Measurements from ENCODE around the gene GALNT10.

- TF ChIP-seq L3MBTL2 (conservative IDR thresholded peaks at IDR 0.05) (no peak), FOXA1 (IDR thresholded peaks at IDR 0.05) (no peak), PKNOX1 (IDR thresholded peaks at IDR 0.05) (no peak), HDGF (IDR thresholded peaks at IDR 0.05; ENCODE audit: borderline replicate concordance) (no peak), FOXK2 (IDR thresholded peaks at IDR 0.05) (no peak), BHLHE40 (IDR thresholded peaks at IDR 0.05; ENCODE audit: borderline replicate concordance) (no peak), NFRKB (IDR thresholded peaks at IDR 0.05) (no peak), ZNF384 (IDR thresholded peaks at IDR 0.05) (no peak), SP1 (IDR thresholded peaks at IDR 0.05) (no peak), ARNT (IDR thresholded peaks at IDR 0.05) (no peak), SUZ12 (IDR thresholded peaks at IDR 0.05) (no peak)
These were observed 78.9 kb downstream of the GALNT10 start for GRCh38 chr5:154269414-154269813.
